GM19239 (cell line): Measurements from ENCODE around the gene ALB.
"Not testable (repeated sequence)": the region's sequence is repeated elsewhere in the genome, so short reads cannot be mapped to it uniquely, and the experiment has no call there.

Experiments
- DNase-seq: peaks from one replicate; pipeline ENCODE4 v3.0.0; 2011; ENCODE audit warnings: low spot score; ENCODE audit not compliant: insufficient read length
- FAIRE-seq: peaks from 2 replicates; lab custom pipeline; 2011; peaks lifted over from hg19 to GRCh38; lab: Jason Lieb, UNC

The ALB gene

DNA sequence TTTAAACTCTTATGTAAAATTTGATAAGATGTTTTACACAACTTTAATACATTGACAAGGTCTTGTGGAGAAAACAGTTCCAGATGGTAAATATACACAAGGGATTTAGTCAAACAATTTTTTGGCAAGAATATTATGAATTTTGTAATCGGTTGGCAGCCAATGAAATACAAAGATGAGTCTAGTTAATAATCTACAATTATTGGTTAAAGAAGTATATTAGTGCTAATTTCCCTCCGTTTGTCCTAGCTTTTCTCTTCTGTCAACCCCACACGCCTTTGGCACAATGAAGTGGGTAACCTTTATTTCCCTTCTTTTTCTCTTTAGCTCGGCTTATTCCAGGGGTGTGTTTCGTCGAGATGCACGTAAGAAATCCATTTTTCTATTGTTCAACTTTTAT lies at the start of gene ALB:
ALB (plus strand) TSS at position 246 of the 400 bp plus-strand sequence; CDS start at position 287, 41 bp downstream.
- FAIRE-seq = no peak

GRCh38 chr4:73357174-73357573 lies 46.9 kb upstream of the ALB start:
- not testable (repeated sequence) for FAIRE-seq, DNase-seq

More for the DNA sequence above, at the start of gene ALB:
- no peak for DNase-seq

DNA sequence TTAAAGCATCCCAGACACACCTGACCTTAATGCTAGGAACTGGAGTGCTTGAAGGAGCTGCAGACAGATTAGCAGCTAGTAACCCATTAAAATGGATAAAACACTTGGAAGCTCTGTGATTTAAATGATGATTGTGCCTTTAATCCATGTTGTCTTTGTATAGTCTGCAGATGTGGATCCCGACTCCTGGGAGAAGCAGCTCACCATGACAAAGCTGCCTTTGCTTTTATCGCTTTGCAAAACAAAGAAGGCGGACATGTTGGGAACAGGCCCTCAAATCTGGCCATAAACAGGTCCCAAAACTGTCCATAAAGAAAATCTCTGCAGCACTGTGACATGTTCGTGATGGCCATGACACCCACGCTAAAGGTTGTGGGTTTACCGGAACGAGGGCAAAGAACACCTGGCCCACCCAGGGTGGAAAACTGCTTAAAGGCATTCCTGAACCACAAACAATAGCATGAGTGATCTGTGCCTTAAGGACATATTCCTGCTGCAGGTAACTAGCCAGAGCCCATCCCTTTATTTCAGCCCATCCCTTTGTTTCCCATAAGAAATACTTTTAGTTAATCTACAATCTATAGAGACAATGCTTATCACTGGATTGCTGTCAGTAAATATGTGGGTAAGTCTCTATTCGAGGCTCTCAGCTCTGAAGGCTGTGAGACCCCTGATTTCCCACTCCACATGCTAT lies 34.4 kb upstream of the ALB start:
- DNase-seq, FAIRE-seq: not testable (repeated sequence)

DNA sequence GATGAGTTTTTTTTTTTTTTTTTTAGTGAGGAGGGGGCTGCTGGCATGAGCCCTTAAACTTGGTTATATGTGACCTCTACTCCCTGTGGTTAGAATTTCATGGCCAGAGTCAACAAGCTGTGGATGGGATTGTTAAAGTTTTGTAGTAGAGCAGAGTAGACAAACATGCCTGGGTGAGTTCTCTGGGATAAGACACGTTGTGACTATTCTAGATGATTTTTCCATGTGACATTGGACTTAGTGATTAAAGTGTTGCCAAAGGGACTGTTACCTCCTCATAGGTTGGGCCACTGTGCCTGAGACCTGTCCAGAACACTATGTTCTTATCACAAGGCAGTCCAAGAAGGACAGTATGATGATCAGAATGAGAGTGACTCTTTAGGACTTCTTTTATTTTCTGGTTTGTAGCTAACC lies 28.8 kb upstream of the ALB start:
- FAIRE-seq = no peak
- DNase-seq = no peak

- DNase-seq (no peak), FAIRE-seq (no peak)
These were observed 27.8 kb upstream of the ALB start for GRCh38 chr4:73376251-73376650.

DNA sequence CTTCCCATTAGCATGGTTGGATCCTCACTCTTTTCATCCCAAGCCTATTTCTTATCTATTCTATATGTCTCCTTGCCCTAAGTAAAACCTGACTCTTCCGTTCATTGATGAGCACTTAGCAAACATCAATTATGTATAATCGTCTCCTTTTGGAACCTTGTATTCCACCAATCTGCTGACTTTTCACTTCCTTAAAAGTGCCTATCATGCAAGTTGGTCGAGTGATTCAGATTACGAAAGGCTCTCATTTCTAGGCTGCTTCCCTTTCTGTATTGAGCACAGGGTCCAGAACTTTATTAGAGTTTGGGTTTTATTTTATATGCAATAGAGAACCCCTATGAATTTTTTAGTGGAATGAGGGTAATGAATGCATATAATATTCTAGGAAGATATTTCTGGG lies 27.1 kb upstream of the ALB start:
- no peak for FAIRE-seq

GRCh38 chr4:73378887-73379286 lies 25.2 kb upstream of the ALB start:
- FAIRE-seq (no peak), DNase-seq (no peak)

More for the DNA sequence above, 27.1 kb upstream of the ALB start:
- DNase-seq = no peak

DNA sequence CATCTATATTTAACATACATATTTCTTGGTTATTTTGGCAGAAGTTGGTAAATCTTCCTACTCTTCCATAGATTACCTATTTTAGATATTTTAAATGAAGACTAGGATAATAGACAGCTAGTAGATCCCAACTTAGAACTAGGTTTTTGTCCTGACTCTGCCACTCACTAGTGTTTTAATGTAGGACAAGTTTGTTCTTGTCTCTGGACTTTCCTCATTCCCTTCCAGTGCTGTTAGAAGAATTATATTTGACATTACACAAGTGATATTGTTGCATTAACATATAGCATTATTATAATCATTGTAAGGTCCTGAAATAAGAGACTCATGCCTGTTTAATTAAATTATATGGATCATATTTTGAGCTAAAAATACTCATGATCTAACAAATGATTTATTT lies 24.1 kb upstream of the ALB start:
- DNase-seq (no peak), FAIRE-seq (no peak)

GRCh38 chr4:73381214-73381613 lies 22.9 kb upstream of the ALB start:
- FAIRE-seq (no peak), DNase-seq (no peak)

DNA sequence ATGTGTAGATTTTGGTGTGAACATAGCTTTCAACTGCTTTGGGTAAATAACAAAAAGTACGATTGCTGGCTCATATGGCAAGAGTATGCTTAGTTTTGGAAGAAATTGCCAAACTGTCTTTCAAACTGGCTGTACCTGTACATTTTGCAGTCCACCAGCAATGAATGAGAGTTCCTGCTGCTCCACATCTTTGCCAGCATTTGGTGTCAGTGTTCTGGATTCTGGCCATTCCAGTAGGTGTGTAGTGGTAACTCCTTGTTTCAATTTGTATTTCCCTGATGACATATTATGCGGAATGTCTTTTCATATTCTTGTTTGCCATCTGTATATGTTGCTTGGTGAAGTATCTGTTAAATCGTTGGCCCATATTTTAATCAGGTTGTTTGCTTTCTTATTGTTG lies 20.6 kb upstream of the ALB start:
- FAIRE-seq = no peak
- DNase-seq = no peak

DNA sequence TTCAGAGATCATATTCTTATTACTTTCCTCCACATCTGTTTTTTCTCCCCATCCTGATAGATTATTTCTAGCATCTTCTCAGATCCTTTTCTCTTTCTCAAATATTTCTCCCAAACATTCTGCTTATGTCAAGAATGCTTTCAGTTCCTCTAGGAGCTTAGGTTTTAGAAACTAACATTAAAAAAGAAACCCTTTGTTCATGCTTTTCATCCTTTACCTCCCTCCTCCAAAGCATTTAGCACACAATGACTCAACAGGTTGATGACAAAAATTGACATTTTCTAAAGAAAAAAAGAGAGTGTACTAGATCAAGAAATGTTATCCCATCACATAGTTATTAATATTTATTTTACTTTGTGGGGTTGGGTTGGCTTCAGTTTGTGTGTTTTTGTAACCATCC lies 16.5 kb upstream of the ALB start:
- no peak for FAIRE-seq

DNA sequence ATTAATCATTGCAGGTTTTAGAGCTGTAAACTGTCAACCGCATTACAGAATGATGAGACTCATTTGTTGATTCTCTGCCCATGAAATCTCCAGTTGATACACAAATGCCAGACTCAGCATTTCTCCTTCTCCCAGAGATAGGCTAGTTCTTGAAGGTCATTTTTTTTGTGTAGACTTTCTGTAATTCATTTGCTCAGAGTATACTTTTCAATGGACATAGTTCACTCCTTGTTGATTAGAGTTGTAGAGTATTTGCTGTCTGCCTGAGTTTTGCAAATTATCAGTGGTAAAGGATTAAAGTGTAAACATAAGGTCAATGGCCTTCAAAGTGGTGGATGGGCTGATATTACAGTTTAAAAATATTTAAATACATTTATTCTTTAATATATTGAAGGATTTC lies 15.2 kb upstream of the ALB start:
- FAIRE-seq (no peak), DNase-seq (no peak)

More for the DNA sequence above, 16.5 kb upstream of the ALB start:
- DNase-seq = no peak

GRCh38 chr4:73389663-73390062 lies 14.4 kb upstream of the ALB start:
- FAIRE-seq, DNase-seq: not testable (repeated sequence)

- FAIRE-seq (no peak), DNase-seq (no peak)
These were observed 12.3 kb upstream of the ALB start for GRCh38 chr4:73391774-73392173.

GRCh38 chr4:73392936-73393335 lies 11.2 kb upstream of the ALB start:
- no peak for DNase-seq
- FAIRE-seq = no peak

- FAIRE-seq (no peak), DNase-seq (no peak)
These were observed 7.8 kb upstream of the ALB start for GRCh38 chr4:73396304-73396703.

DNA sequence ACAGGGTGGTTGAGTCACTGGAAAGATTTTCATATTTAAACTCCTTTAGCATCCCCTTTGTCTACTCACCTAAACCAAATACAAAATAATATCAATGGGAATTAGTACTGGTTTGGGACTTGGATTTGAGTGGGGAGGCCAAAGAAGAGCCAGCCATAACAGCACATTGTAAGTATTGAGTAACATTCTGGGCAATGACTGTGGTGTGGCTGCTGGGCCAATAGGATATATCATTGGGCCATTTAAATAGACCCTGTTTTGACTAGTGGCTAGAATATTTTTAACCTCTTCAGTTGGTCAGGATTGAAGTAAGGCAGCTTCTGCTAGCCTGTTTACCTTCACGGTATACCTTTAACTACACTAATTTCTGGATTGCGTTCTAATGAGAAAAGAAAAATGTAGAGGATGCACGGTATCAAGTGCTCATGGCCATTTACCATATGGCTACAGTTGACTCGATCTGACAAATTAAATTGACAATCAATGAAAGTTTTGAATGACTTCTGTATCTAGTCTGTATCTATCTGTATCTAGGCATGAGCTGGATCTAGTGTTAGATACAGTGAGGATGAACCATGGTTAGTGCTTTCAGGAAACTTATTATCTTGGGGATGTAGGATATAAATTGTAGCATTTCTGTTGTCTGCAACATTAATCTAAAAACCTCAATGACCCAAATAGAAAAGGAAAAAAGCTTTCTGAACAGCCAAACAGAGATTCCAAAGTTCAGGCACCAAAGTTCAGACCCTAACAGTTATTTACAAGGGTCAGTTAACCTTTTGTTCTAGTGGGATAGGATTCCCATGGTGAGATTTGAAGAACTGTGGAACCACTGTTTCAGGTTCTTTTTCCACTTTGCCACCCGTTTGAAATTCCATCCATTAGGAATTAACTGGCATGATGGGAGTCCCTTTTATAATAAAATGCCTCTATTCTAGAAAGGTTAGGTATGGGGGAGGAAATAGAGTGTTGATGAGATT lies 6.8 kb upstream of the ALB start:
- no peak for DNase-seq
- FAIRE-seq = no peak

- DNase-seq = no peak
- no peak for FAIRE-seq
These were observed 2.7 kb upstream of the ALB start for GRCh38 chr4:73401412-73401811.

DNA sequence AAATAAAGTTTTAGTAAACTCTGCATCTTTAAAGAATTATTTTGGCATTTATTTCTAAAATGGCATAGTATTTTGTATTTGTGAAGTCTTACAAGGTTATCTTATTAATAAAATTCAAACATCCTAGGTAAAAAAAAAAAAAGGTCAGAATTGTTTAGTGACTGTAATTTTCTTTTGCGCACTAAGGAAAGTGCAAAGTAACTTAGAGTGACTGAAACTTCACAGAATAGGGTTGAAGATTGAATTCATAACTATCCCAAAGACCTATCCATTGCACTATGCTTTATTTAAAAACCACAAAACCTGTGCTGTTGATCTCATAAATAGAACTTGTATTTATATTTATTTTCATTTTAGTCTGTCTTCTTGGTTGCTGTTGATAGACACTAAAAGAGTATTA lies 370 bp downstream of the ALB start:
- DNase-seq (no peak), FAIRE-seq (no peak)

DNA sequence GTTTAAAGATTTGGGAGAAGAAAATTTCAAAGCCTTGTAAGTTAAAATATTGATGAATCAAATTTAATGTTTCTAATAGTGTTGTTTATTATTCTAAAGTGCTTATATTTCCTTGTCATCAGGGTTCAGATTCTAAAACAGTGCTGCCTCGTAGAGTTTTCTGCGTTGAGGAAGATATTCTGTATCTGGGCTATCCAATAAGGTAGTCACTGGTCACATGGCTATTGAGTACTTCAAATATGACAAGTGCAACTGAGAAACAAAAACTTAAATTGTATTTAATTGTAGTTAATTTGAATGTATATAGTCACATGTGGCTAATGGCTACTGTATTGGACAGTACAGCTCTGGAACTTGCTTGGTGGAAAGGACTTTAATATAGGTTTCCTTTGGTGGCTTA lies 1.1 kb downstream of the ALB start:
- no peak for DNase-seq
- FAIRE-seq = no peak

GRCh38 chr4:73406548-73406875 lies 2.4 kb downstream of the ALB start:
- FAIRE-seq (no peak), DNase-seq (no peak)
